Esophagus squamous epithelium (tissue), 5 donors: ENCODE results near the gene CLASP2. TPM values are rescaled to one million over a fixed set of nuclear protein-coding genes. Genes with fewer than 3 reads are reported as not detected.

ENCODE experiments used
- DNase-seq: peaks from one replicate; lab custom pipeline; 2025; lab: John Stamatoyannopoulos, UW
- H3K27ac ChIP-seq, 4 donors: fragments of 200-600 bp; sonication (generic); one replicate each; pipeline ENCODE4 v1.5.1; 2016 to 2019; ENCODE audit warnings: mild to moderate bottlenecking in 1 of 4
- H3K27me3 ChIP-seq, 4 donors: fragments of 200-600 bp; sonication (generic); 1 replicate in 3 of 4; 2 replicates in 1 of 4; pipeline versions ENCODE4 v1.5.1 to v1.6.0; 2017 to 2021; ENCODE audit warnings: antibody characterized with exemption in 1 of 4
- H3K36me3 ChIP-seq, 3 donors: fragments of 200-600 bp; sonication (generic); one replicate each; pipeline ENCODE4 v1.5.1; 2016 to 2019
- H3K4me1 ChIP-seq, 3 donors: fragments of 200-600 bp; sonication (generic); one replicate each; pipeline ENCODE4 v1.5.1; 2017 to 2019
- H3K4me3 ChIP-seq, 4 donors: fragments of 200-600 bp; sonication (generic); 1 replicate in 3 of 4; 2 replicates in 1 of 4; pipeline ENCODE4 v1.5.1; 2016 to 2019; ENCODE audit warnings: mild to moderate bottlenecking in 2 of 4, moderate library complexity in 1 of 4
- H3K9me3 ChIP-seq, 3 donors: fragments of 200-600 bp; sonication (generic); one replicate each; pipeline ENCODE4 v1.5.1; 2016 to 2019
- POLR2A ChIP-seq, 4 donors: fragments of 450-650 bp; IDR thresholded peaks; one replicate each; pipeline ENCODE4 v1.6.1; 2017; ENCODE audit warnings: antibody characterized with exemption in 4 of 4, mild to moderate bottlenecking in 4 of 4, moderate library complexity in 3 of 4
- WGBS, 2 donors: methylation state at CpG; one replicate each; pipeline ENCODE4 v1.1.5; 2018; 5-methylcytosine and 5-hydroxymethylcytosine counted together
- intact Hi-C: fragments of 100-400 bp; cut with DNase I; formaldehyde crosslinking; loops from one replicate; pipeline ENCODE4 v1.15.0; 2022
- total RNA-seq, 4 donors: library from RNA; depleted of rRNA; stranded (reverse); fragments of >200 nt; gene quantifications; one replicate each; pipeline ENCODE4 v1.1.0, GENCODE V29; 2016
- TF ChIP-seq, protein P1 (sequence below), 6 experiments: fragments of 450-650 bp in 4 of 6; fragments of 200-600 bp in 2 of 6; sonication (generic) in 2 of 6; IDR thresholded peaks; one replicate each; pipeline ENCODE4 v1.5.1; 2016 to 2019; ENCODE audit warnings: antibody characterized with exemption in 6 of 6, mild to moderate bottlenecking in 4 of 6, moderate library complexity in 4 of 6
- donor health status: DM: yes; HTN: yes; CAD: no.

Gene CLASP2
- total RNA-seq, 4 donors from 2014 or later: 16.7 to 49.4 (median 32.1) TPM

DNA sequence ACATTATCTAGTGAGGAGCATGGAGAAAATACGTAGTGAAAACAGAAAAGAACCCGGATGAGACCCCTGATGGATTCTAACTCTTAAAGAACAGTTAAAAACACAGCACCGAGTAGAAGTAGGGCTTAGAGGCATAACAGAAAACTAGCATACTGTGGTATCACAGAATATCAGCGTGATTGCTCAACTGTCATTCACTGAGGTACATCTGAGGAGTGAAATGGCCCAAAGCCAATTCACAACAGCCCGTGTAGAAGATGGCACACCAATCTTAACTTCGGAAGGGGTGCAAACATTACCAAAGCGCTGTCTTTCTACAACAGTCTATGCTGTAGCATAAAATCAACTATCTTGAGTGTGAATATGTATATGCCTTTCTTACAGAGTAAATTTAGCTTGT lies 1.8 kb downstream of the CLASP2 start:
- no peak for DNase-seq
- H3K4me1 ChIP-seq: peaks cover 0 to 27% (median 6%) of the 10 kb centered on the region in 3 donors
- peak overlapping the region in 3 of 4 donors; percentile 90 to 94 (median 92) for H3K4me3 ChIP-seq
- H3K36me3 ChIP-seq: no peaks in the 10 kb centered on the region
- intact Hi-C loops: no loop called here
- TF ChIP-seq POLR2A (IDR thresholded peaks at IDR 0.05): no peak
- no peaks in the 10 kb centered on the region for H3K9me3 ChIP-seq
- H3K27ac ChIP-seq: no peak overlapping the region
- H3K27me3 ChIP-seq: no peaks in the 10 kb centered on the region
- WGBS, 2 donors: 50 to 58% methylated on average over 7 of the region's 7 CpGs

DNA sequence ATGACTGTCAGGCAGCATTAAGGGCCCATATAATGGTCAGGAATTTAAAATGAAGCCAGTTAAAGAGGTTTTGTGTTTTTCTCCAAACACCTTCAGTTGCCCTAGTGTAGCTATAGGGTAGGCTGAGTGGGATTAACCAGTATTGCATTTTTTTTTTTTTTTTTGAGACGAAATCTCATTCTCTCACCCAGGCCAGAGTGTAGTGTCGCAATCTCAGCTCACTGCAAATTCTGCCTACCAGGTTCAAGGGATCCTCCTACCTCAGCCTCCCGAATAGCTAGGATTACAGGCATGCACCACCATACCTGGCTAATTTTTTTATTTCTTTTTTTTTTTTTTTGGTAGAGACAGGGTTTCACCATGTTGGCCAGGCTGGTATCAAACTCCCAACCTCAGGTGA lies 7.0 kb downstream of the CLASP2 start:
- no peaks in the 10 kb centered on the region for H3K9me3 ChIP-seq
- WGBS, 2 donors: 91 to 100% methylated on average over 3 of the region's 3 CpGs
- no peak for TF ChIP-seq POLR2A (IDR thresholded peaks at IDR 0.05)
- TF ChIP-seq, protein P1, sequence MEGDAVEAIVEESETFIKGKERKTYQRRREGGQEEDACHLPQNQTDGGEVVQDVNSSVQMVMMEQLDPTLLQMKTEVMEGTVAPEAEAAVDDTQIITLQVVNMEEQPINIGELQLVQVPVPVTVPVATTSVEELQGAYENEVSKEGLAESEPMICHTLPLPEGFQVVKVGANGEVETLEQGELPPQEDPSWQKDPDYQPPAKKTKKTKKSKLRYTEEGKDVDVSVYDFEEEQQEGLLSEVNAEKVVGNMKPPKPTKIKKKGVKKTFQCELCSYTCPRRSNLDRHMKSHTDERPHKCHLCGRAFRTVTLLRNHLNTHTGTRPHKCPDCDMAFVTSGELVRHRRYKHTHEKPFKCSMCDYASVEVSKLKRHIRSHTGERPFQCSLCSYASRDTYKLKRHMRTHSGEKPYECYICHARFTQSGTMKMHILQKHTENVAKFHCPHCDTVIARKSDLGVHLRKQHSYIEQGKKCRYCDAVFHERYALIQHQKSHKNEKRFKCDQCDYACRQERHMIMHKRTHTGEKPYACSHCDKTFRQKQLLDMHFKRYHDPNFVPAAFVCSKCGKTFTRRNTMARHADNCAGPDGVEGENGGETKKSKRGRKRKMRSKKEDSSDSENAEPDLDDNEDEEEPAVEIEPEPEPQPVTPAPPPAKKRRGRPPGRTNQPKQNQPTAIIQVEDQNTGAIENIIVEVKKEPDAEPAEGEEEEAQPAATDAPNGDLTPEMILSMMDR (IDR thresholded peaks at IDR 0.05): no peak
- no peak overlapping the region for H3K4me3 ChIP-seq
- no peak for DNase-seq
- H3K36me3 ChIP-seq: no peaks in the 10 kb centered on the region
- intact Hi-C loops: no loop called here
- no peak overlapping the region for H3K27ac ChIP-seq
- H3K27me3 ChIP-seq: no peaks in the 10 kb centered on the region
- H3K4me1 ChIP-seq: peaks cover 0 to 8% (median 1%) of the 10 kb centered on the region in 3 donors

DNA sequence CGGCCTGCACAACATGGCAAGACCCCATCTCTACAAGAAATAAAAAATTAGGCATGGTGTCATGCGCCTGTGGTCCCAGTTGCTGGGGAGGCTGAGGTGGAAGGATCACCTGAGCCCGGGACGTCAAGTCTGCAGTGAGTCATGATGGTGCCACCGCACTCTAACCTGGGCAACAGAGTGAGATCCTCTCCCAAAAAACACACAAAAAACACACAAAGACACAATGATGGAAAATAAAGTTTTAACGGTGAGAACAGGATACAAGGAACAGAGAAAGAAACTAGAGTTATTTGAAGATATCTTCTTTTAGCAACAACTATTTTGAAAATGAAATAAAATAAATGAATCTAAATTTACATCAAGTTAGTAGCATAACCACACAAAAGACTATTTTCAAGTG lies 12.0 kb downstream of the CLASP2 start:
- Histone ChIP-seq H3K27ac (no peak overlapping the region), H3K36me3 (peaks cover 0 to 13% (median 0%) of the 10 kb centered on the region in 3 donors), H3K4me3 (no peak overlapping the region), H3K4me1 (no peaks in the 10 kb centered on the region), H3K27me3 (no peaks in the 10 kb centered on the region), H3K9me3 (peaks cover 0 to 17% (median 13%) of the 10 kb centered on the region in 3 donors)
- 89% methylated on average over 6 of the region's 6 CpGs for WGBS, 2 donors
- TF ChIP-seq, protein P1 (IDR thresholded peaks at IDR 0.05): no peak
- no peak for TF ChIP-seq POLR2A (IDR thresholded peaks at IDR 0.05)
- intact Hi-C loops: no loop called here
- DNase-seq: no peak

DNA sequence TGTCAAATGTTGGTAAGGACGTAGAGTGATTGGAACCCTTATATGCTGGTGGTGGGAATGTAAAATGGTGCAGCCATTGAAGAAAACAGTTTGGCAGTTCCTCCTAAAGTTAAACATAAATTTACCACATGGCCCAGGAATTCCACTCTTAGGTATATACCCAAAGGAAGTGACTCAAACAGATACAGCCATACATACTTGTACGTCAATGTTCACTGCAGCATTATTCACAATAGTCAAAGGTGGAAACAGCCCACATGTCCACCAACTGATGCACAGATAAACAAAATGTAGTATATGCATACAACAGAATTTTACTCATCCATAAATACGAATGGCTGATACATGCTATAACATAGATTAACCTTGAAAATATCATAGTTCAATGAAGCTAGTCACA lies 13.2 kb downstream of the CLASP2 start:
- peaks cover 0 to 25% (median 13%) of the 10 kb centered on the region in 3 donors for H3K9me3 ChIP-seq
- WGBS, 2 donors: 79% methylated on average over 3 of the region's 3 CpGs
- TF ChIP-seq, protein P1 (IDR thresholded peaks at IDR 0.05): no peak
- no peak overlapping the region for H3K27ac ChIP-seq
- H3K4me1 ChIP-seq: no peaks in the 10 kb centered on the region
- no peak for DNase-seq
- peaks cover 0 to 13% (median 0%) of the 10 kb centered on the region in 3 donors for H3K36me3 ChIP-seq
- no peak overlapping the region for H3K4me3 ChIP-seq
- H3K27me3 ChIP-seq: no peaks in the 10 kb centered on the region
- intact Hi-C loops: no loop called here

DNA sequence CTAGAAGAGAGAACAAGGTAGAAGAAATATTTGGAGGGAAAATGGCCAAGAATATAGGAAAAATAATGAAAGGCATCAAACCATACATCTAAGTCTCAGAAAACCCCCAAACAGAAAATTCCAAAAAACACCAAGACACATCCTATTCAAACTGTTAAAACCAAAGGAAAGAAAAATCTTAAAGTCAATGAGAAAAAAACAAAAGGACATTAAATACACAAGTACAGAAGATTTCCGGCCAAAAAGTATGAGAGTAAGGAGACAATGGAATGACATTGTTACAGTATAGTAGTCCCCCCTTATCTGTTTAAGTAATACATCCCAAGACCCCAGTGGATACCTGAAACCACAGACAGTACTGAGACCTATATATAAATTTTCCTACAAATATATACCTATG lies 18.8 kb downstream of the CLASP2 start:
- Histone ChIP-seq H3K9me3 (peaks cover 0 to 19% (median 7%) of the 10 kb centered on the region in 3 donors), H3K4me3 (no peak overlapping the region), H3K27ac (no peak overlapping the region), H3K36me3 (peaks cover 0 to 12% (median 0%) of the 10 kb centered on the region in 3 donors), H3K27me3 (no peaks in the 10 kb centered on the region), H3K4me1 (no peaks in the 10 kb centered on the region)
- intact Hi-C loops: no loop called here
- no peak for DNase-seq
- 100% methylated on average over 1 of the region's 1 CpG for WGBS, 2 donors
- TF ChIP-seq, protein P1 (IDR thresholded peaks at IDR 0.05): no peak
- no peak for TF ChIP-seq POLR2A (IDR thresholded peaks at IDR 0.05)

DNA sequence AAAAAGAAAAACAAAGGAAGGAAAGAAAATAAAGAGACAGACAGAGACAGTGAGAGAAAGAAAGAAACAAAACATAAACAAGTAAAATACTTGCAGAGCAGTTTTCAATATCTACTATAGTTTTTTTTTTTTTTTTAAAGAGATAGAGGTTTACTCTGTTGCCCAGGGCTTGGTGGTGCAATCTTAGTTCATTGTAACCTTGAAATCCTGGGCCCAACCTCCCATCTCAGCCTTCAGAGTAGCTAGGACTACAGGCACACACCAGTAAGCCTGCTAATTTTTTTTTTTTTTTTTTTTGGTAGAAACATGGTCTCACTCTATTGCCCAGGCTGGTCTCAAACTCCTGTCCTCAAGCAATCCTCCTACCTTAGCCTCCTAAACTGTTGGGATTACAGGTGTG lies 23.1 kb downstream of the CLASP2 start:
- intact Hi-C loops: no loop called here
- H3K27me3 ChIP-seq: no peaks in the 10 kb centered on the region
- no peak overlapping the region for H3K27ac ChIP-seq
- no peak for DNase-seq
- H3K4me1 ChIP-seq: no peaks in the 10 kb centered on the region
- no peak overlapping the region for H3K4me3 ChIP-seq
- H3K9me3 ChIP-seq: peaks cover 0 to under 1% (median 0%) of the 10 kb centered on the region in 3 donors
- peaks cover 0 to 5% (median 0%) of the 10 kb centered on the region in 3 donors for H3K36me3 ChIP-seq
- TF ChIP-seq, protein P1 (IDR thresholded peaks at IDR 0.05): no peak
- no peak for TF ChIP-seq POLR2A (IDR thresholded peaks at IDR 0.05)
